Measurements from ENCODE around the gene TRIM34.

- TF ChIP-seq POLR2A (IDR thresholded peaks at IDR 0.05; ENCODE audit: low read length) (no peak), GATA1 (IDR thresholded peaks at IDR 0.05; ENCODE audit: low read depth, low read length) (no peak)
These were observed 480 bp downstream of the TRIM34 start for GRCh38 chr11:5625281-5625680.
